Measurements from ENCODE around the gene PLCH2. TPM values are rescaled to one million over a fixed set of nuclear protein-coding genes. Genes with fewer than 3 reads are reported as not detected.

The PLCH2 gene
- total and polyA plus RNA-seq, 10 of the 15 experiments (the other 5 are each of a cell fraction or from before 2014, with no cell fraction given) = 0.03 to 0.73 (median 0.24) TPM; not detected in 3

DNA sequence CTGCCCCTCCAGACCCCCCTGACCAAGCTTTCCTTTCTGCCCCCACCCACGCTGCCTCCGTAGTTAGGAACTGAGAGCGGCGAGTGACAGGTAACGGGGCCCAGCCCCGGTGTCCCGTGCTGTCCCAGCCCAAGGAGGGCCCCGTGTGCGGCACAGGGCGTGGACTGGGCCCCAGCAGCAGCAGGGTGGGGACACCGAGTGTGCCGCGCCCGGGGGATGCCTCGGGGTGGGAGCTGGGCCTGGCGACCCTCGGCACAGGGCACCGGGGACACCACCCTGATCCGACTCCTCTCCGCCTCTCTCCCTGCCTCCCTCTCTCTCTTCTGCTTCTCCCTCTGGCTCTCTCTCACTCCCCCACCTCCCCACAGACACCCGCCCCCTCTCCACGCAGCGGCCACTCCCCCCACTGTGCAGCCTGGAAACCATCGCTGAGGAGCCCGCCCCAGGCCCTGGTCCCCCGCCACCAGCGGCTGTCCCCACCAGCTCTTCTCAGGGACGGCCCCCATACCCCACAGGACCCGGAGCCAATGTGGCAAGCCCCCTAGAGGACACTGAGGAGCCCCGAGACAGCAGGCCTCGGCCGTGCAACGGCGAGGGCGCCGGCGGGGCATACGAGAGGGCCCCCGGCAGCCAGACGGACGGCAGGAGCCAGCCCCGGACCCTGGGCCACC lies 27.6 kb downstream of the PLCH2 start (continued):
- TF ChIP-seq, protein P1, sequence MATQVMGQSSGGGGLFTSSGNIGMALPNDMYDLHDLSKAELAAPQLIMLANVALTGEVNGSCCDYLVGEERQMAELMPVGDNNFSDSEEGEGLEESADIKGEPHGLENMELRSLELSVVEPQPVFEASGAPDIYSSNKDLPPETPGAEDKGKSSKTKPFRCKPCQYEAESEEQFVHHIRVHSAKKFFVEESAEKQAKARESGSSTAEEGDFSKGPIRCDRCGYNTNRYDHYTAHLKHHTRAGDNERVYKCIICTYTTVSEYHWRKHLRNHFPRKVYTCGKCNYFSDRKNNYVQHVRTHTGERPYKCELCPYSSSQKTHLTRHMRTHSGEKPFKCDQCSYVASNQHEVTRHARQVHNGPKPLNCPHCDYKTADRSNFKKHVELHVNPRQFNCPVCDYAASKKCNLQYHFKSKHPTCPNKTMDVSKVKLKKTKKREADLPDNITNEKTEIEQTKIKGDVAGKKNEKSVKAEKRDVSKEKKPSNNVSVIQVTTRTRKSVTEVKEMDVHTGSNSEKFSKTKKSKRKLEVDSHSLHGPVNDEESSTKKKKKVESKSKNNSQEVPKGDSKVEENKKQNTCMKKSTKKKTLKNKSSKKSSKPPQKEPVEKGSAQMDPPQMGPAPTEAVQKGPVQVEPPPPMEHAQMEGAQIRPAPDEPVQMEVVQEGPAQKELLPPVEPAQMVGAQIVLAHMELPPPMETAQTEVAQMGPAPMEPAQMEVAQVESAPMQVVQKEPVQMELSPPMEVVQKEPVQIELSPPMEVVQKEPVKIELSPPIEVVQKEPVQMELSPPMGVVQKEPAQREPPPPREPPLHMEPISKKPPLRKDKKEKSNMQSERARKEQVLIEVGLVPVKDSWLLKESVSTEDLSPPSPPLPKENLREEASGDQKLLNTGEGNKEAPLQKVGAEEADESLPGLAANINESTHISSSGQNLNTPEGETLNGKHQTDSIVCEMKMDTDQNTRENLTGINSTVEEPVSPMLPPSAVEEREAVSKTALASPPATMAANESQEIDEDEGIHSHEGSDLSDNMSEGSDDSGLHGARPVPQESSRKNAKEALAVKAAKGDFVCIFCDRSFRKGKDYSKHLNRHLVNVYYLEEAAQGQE (IDR thresholded peaks at IDR 0.05; ENCODE audit: low read depth, low read length) = no peak
- no peak for TF ChIP-seq RFX5 (IDR thresholded peaks at IDR 0.05; ENCODE audit: low read depth, low read length)

DNA sequence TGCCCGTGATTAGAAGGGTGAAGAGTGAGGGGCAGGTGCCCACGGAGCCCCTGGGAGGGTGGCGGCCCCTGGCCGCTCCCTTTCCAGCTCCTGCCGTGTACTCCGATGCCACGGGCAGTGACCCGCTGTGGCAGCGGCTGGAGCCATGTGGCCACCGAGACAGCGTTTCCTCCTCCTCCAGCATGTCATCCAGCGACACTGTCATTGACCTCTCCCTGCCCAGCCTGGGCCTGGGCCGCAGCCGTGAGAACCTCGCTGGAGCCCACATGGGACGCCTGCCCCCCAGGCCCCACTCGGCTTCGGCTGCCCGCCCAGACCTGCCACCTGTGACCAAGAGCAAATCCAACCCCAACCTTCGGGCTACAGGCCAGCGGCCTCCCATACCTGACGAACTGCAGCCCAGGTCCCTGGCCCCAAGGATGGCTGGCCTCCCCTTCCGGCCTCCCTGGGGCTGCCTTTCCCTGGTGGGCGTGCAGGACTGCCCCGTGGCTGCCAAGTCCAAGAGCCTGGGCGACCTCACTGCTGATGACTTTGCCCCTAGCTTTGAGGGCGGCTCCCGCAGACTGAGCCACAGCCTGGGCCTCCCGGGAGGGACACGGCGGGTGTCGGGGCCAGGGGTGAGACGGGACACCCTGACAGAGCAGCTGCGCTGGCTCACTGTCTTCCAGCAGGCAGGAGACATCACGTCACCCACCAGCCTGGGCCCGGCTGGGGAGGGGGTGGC lies 28.3 kb downstream of the PLCH2 start:
- 61% methylated on average over 28 of the region's 36 CpGs for WGBS (ENCODE audit: insufficient coverage, insufficient replicate concordance, low lambda C conversion rate, missing lambda C conversion rate)
- TF ChIP-seq TBL1XR1 (IDR thresholded peaks at IDR 0.05; ENCODE audit: low read depth, low read length) (no peak), YBX1 (IDR thresholded peaks at IDR 0.05) (no peak), TCF7 (IDR thresholded peaks at IDR 0.05; ENCODE audit: borderline replicate concordance) (no peak), YY1 (IDR thresholded peaks at IDR 0.05; ENCODE audit: low read depth, low read length) (no peak), EZH2 (IDR thresholded peaks at IDR 0.05; ENCODE audit: borderline replicate concordance, control insufficient read depth, low read depth, low read length) (no peak), CHD1 (IDR thresholded peaks at IDR 0.05; ENCODE audit: low read depth, low read length) (no peak), PAX5 (IDR thresholded peaks at IDR 0.05; ENCODE audit: borderline replicate concordance, low read depth, low read length) (no peak), PML (IDR thresholded peaks at IDR 0.05; ENCODE audit: low read length) (no peak)
- TF ChIP-seq, protein P2, sequence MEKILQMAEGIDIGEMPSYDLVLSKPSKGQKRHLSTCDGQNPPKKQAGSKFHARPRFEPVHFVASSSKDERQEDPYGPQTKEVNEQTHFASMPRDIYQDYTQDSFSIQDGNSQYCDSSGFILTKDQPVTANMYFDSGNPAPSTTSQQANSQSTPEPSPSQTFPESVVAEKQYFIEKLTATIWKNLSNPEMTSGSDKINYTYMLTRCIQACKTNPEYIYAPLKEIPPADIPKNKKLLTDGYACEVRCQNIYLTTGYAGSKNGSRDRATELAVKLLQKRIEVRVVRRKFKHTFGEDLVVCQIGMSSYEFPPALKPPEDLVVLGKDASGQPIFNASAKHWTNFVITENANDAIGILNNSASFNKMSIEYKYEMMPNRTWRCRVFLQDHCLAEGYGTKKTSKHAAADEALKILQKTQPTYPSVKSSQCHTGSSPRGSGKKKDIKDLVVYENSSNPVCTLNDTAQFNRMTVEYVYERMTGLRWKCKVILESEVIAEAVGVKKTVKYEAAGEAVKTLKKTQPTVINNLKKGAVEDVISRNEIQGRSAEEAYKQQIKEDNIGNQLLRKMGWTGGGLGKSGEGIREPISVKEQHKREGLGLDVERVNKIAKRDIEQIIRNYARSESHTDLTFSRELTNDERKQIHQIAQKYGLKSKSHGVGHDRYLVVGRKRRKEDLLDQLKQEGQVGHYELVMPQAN (conservative IDR thresholded peaks at IDR 0.05) = no peak
- Histone ChIP-seq H3K4me2 (ENCODE audit: control insufficient read depth, insufficient read depth) (no peak overlapping the region), H2AFZ (ENCODE audit: control insufficient read depth, low read depth, low read length) (no peak overlapping the region), H3K36me3 (ENCODE audit: control insufficient read depth in 2 of 2, insufficient read depth in 2 of 2, low read length in 1 of 2) (peaks cover 2 to 13% of the 10 kb centered on the region in 2 experiments; a peak in 3 of 4 replicates), H3K9ac (ENCODE audit: control insufficient read depth, insufficient read depth, low read length) (no peak overlapping the region), H3K4me3 (no peak overlapping the region), H3K4me1 (ENCODE audit: control insufficient read depth, insufficient read depth, low read length) (no peaks in the 10 kb centered on the region), H3K27ac (ENCODE audit: control insufficient read depth, insufficient read depth) (no peak overlapping the region), H3K27me3 (replicated peaks in 1 of 2; ENCODE audit: control insufficient read depth in 2 of 2, insufficient read depth in 2 of 2, low read length in 1 of 2) (no peaks in the 10 kb centered on the region), H4K20me1 (ENCODE audit: control insufficient read depth, insufficient read depth) (no peaks in the 10 kb centered on the region; the same call in 1 of the 2 replicates), H3K9me3 (replicated peaks; ENCODE audit: control insufficient read depth, insufficient read depth, low read length) (no peaks in the 10 kb centered on the region), H3K79me2 (ENCODE audit: control insufficient read depth, insufficient read depth, low read length) (no peaks in the 10 kb centered on the region)
- RAD21 ChIA-PET (ENCODE audit: unreplicated experiment) = no interaction called here
- in situ Hi-C loops (cut with MboI) = no loop called here
- BruUV-seq (replicated peaks) = no TSS peak
- CTCF ChIA-PET = no interaction called here
- DNase-seq (ENCODE audit: low read depth, low spot score) (no peak), FAIRE-seq (no peak), ATAC-seq (no peak)
- POLR2A ChIA-PET = no interaction called here
- intact Hi-C loops (cut with micrococcal nuclease; ENCODE audit: unreplicated experiment) = no loop called here
- SMC1A ChIA-PET (ENCODE audit: uncharacterized antibody, unreplicated experiment) = no interaction called here

All from GM12878 (cell line).